DOHH2 (cell line): Measurements from ENCODE around the gene PRKN.

ENCODE experiments used
- CTCF ChIP-seq: fragments of 200-600 bp; sonication (generic); IDR thresholded peaks from one replicate; pipeline ENCODE4 v1.5.1; 2014; ENCODE audit warnings: antibody characterized with exemption, mild to moderate bottlenecking, low read depth, low read length; ENCODE audit not compliant: poor library complexity, severe bottlenecking
- EZH2phosphoT487 ChIP-seq: fragments of 200-600 bp; sonication (generic); IDR thresholded peaks from 2 replicates; pipeline ENCODE4 v1.6.1; 2017; ENCODE audit warnings: borderline replicate concordance, mild to moderate bottlenecking, antibody characterized with exemption, low read length, moderate library complexity, mixed read lengths

DNA sequence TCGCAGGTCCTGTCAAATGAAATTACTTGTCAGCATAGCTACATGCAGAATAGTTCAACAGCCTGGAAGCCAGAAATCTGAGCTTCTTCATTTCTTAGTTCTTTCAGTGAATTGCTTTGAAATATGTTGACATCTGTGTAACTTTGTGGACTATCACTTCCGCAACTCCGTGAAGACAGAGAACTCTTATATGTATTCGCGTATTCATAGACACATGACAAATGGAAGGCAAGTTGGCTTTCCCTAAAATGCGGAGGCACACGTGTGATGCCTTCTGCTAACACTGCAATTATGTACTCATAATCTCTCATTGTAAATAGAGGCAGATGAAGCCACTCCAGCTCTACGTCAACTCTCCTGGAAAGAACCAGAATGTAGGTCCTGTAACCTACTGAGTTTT is 701.5 kb downstream of the PRKN start:
- no peak for TF ChIP-seq CTCF
- no peak for TF ChIP-seq EZH2phosphoT487
